GM13977 (cell line): ENCODE results near the gene C5AR2.

Experiments
- DNase-seq: peaks from one replicate; pipeline ENCODE4 v3.0.0; 2012; ENCODE audit warnings: low spot score
- in situ Hi-C: fragments of 300-500 bp; cut with MboI; formaldehyde crosslinking; loops from one replicate; pipeline ENCODE4 v1.12.0; 2022; ENCODE audit warnings: low sequenced_read_pairs, low pct_unique_long_range_greater_than_20kb, mixed read lengths, inconsistent platforms; ENCODE audit not compliant: unreplicated experiment
- TF ChIP-seq, protein P1 (sequence below): IDR thresholded peaks from 2 replicates; pipeline ENCODE4 v1.5.1; 2012; ENCODE audit warnings: mild to moderate bottlenecking, control low read depth; ENCODE audit not compliant: insufficient read depth; ENCODE audit errors: extremely low read depth, missing control alignments

C5AR2 gene

GRCh38 chr19:47312366-47313006 lies 19.5 kb upstream of the C5AR2 start:
- no peak for DNase-seq
- TF ChIP-seq, protein P1, sequence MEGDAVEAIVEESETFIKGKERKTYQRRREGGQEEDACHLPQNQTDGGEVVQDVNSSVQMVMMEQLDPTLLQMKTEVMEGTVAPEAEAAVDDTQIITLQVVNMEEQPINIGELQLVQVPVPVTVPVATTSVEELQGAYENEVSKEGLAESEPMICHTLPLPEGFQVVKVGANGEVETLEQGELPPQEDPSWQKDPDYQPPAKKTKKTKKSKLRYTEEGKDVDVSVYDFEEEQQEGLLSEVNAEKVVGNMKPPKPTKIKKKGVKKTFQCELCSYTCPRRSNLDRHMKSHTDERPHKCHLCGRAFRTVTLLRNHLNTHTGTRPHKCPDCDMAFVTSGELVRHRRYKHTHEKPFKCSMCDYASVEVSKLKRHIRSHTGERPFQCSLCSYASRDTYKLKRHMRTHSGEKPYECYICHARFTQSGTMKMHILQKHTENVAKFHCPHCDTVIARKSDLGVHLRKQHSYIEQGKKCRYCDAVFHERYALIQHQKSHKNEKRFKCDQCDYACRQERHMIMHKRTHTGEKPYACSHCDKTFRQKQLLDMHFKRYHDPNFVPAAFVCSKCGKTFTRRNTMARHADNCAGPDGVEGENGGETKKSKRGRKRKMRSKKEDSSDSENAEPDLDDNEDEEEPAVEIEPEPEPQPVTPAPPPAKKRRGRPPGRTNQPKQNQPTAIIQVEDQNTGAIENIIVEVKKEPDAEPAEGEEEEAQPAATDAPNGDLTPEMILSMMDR, result no peak
- in situ Hi-C loops, result no loop called here

DNA sequence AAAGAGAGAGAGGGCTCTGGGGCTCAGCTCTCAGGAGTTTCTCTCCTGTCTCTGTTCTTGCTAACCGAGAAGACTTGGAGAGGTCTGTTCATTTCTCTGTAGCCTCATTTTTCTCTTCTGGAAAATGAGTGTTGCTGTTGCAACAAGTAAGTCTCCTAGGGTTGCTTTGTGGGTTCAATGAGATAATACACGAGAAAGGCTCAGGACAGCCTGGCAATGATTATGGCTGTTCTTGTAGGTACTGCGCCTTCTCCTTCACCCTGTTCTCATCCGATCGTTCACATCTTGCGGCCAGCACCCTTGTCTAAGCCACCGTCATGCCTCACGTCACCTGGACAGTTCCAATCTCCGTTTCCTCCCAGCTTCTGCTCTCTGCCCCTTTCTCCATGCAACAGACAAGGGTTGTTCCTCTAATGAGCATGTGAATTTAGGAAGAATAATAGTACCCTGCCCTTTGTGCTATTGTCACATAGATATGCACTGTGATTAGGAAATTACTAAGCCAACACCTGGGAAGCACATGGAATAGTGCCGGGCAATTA lies 18.1 kb upstream of the C5AR2 start:
- no peak for DNase-seq
- in situ Hi-C loops, result no loop called here
- TF ChIP-seq, protein P1, result no peak

GRCh38 chr19:47315125-47315821 lies 16.7 kb upstream of the C5AR2 start:
- in situ Hi-C loops, result no loop called here
- DNase-seq, result no peak
- TF ChIP-seq, protein P1, result no peak

DNA sequence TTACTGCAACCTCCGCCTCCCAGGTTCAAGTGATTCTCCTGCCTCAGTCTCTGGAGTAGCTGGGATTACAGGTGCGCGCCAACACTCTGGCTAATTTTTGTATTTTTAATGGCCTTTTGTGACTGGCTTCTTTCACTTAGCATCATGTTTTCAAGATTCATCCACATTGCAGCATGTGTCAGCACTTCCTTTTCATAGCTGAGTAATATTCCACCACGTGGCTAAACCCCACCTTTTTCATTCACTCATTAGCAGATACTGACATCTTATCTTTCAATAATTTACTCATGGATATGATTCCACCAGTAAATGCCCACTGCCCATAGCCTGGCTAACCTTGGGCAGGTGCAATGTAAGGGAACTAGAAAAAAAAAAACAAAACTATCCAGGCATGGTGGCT lies 15.5 kb upstream of the C5AR2 start:
- in situ Hi-C loops, result no loop called here
- TF ChIP-seq, protein P1, result no peak
- DNase-seq, result no peak

- in situ Hi-C loops, result no loop called here
- no peak for DNase-seq
- TF ChIP-seq, protein P1, result no peak
Observed at GRCh38 chr19:47319923-47320871, 11.8 kb upstream of the C5AR2 start.

DNA sequence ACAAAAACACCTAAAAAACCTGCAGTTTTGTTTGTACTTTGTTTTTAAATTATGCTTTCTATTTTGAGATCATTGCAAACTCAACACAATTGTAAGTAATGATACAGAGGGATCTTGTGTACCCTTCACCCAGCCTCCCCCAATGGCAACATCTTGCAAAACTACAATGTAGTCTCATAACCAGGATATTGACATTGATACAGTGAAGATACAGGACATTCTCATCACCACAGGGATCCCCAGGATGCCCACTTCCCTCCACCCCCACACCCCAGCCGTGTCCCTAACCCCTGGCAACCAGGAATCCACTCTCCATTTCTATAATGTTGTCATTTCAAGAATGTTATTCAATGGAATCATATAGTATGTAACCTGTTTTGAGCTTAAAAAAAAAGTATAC lies 10.3 kb upstream of the C5AR2 start:
- DNase-seq, result no peak
- in situ Hi-C loops, result no loop called here
- TF ChIP-seq, protein P1, result no peak
